Common myeloid progenitor, CD34-positive (primary cell): Measurements from ENCODE around the gene ALLC.

ENCODE experiments used
- CTCF ChIA-PET: fragments of 350-600 bp; sonication (Branson Sonifier 250); formaldehyde crosslinking; loops from one replicate; lab custom pipeline; 2021; ENCODE audit warnings: antibody characterized with exemption; lab: Charles Lee
- POLR2A ChIA-PET: fragments of 350-600 bp; sonication (Branson Sonifier 250); formaldehyde crosslinking; loops from one replicate; lab custom pipeline; 2021; ENCODE audit warnings: antibody characterized with exemption; lab: Charles Lee
- DNase-seq, 3 donors: peaks; one replicate each; pipeline versions ENCODE4 v3.0.0 to v3.0.0-alpha.2; 2013
- H3K27ac ChIP-seq, 2 experiments: 1 replicate in 1 of 2; 2 replicates in 1 of 2; pipeline ENCODE4 v1.7.0; 2013; ENCODE audit warnings: inconsistent platforms in 2 of 2, low read length in 2 of 2, mild to moderate bottlenecking in 2 of 2, low read depth in 1 of 2, moderate library complexity in 1 of 2; ENCODE audit not compliant: severe bottlenecking in 2 of 2, insufficient read depth in 1 of 2, poor library complexity in 1 of 2
- H3K27me3 ChIP-seq, 5 experiments: replicated peaks in 2 of 5; 1 replicate in 3 of 5; 2 replicates in 2 of 5; pipeline versions ENCODE4 v1.6.1 to v1.7.0; 2013; ENCODE audit warnings: low read length in 4 of 5, mild to moderate bottlenecking in 2 of 5, moderate library complexity in 2 of 5, inconsistent platforms in 1 of 5; ENCODE audit not compliant: insufficient read depth in 5 of 5, control insufficient read depth in 4 of 5
- H3K36me3 ChIP-seq, 4 experiments: 1 replicate in 2 of 4; 2 replicates in 2 of 4; pipeline versions ENCODE4 v1.6.1 to v1.7.0; 2013; ENCODE audit warnings: low read length in 3 of 4, control low read depth in 1 of 4, mild to moderate bottlenecking in 1 of 4; ENCODE audit not compliant: control insufficient read depth in 4 of 4, insufficient read depth in 4 of 4
- H3K4me1 ChIP-seq, 4 experiments: 1 replicate in 3 of 4; 2 replicates in 1 of 4; pipeline versions ENCODE4 v1.6.1 to v1.7.1; 2013; ENCODE audit warnings: low read length in 3 of 4, mild to moderate bottlenecking in 3 of 4, control low read depth in 1 of 4, inconsistent platforms in 1 of 4, moderate library complexity in 1 of 4; ENCODE audit not compliant: control insufficient read depth in 4 of 4, insufficient read depth in 4 of 4; ENCODE audit errors: control extremely low read depth in 1 of 4
- H3K4me3 ChIP-seq, 7 experiments: 1 replicate in 4 of 7; 2 replicates in 3 of 7; pipeline versions ENCODE4 v1.5.1 to v1.7.0; 2013; ENCODE audit warnings: mild to moderate bottlenecking in 7 of 7, low read length in 6 of 7, moderate library complexity in 6 of 7, inconsistent platforms in 2 of 7, low read depth in 2 of 7, control low read depth in 1 of 7; ENCODE audit not compliant: insufficient read depth in 4 of 7, control insufficient read depth in 1 of 7; ENCODE audit errors: extremely low read depth in 1 of 7
- H3K9me3 ChIP-seq, 5 experiments: 1 replicate in 4 of 5; 2 replicates in 1 of 5; pipeline versions ENCODE4 v1.6.1 to v1.7.1; 2013; ENCODE audit warnings: low read length in 4 of 5, mild to moderate bottlenecking in 2 of 5, inconsistent platforms in 1 of 5, low read depth in 1 of 5, moderate library complexity in 1 of 5; ENCODE audit not compliant: control insufficient read depth in 4 of 5, insufficient read depth in 2 of 5; ENCODE audit errors: control extremely low read depth in 1 of 5
- WGBS: methylation state at CpG from one replicate; pipeline ENCODE4 v1.1.5; 2013; ENCODE audit not compliant: insufficient coverage; 5-methylcytosine and 5-hydroxymethylcytosine counted together

The ALLC gene

GRCh38 chr2:3645745-3646389 lies 12.1 kb upstream of the ALLC start:
- Histone ChIP-seq H3K27ac (no peak overlapping the region), H3K4me1 (peaks cover 0 to 3% (median under 1%) of the 10 kb centered on the region in 4 experiments), H3K36me3 (no peaks in the 10 kb centered on the region), H3K4me3 (no peak overlapping the region), H3K27me3 (peaks cover 0 to 8% (median 0%) of the 10 kb centered on the region in 5 experiments), H3K9me3 (no peaks in the 10 kb centered on the region)
- ChIA-PET CTCF (no interaction called here), POLR2A (no interaction called here)
- 88% methylated on average over 9 of the region's 10 CpGs for WGBS
- no peak for DNase-seq

GRCh38 chr2:3646446-3646845 lies 11.6 kb upstream of the ALLC start:
- POLR2A ChIA-PET: no interaction called here
- Histone ChIP-seq H3K27ac (no peak overlapping the region), H3K27me3 (peaks cover 0 to 8% (median 0%) of the 10 kb centered on the region in 5 experiments), H3K36me3 (no peaks in the 10 kb centered on the region), H3K4me1 (peaks cover 0 to 6% (median 3%) of the 10 kb centered on the region in 4 experiments), H3K4me3 (no peak overlapping the region), H3K9me3 (no peaks in the 10 kb centered on the region)
- WGBS: 97% methylated on average over 3 of the region's 8 CpGs
- no peak for DNase-seq
- CTCF ChIA-PET: no interaction called here

- no peaks in the 10 kb centered on the region for H3K36me3 ChIP-seq
- DNase-seq: no peak
- peaks cover 0 to 8% (median 0%) of the 10 kb centered on the region in 5 experiments for H3K27me3 ChIP-seq
- no peak overlapping the region for H3K4me3 ChIP-seq
- no peak overlapping the region for H3K27ac ChIP-seq
- no peaks in the 10 kb centered on the region for H3K9me3 ChIP-seq
- 86% methylated on average over 13 of the region's 13 CpGs for WGBS
- ChIA-PET CTCF (no interaction called here), POLR2A (no interaction called here)
- peaks cover 0 to 13% (median 11%) of the 10 kb centered on the region in 4 experiments for H3K4me1 ChIP-seq
These were observed 10.8 kb upstream of the ALLC start for GRCh38 chr2:3647246-3647645.

- WGBS: 94% methylated on average over 9 of the region's 14 CpGs
- CTCF ChIA-PET: interaction anchor here (0.6 kb wide), 1 partner anchor 83 kb away, joined by 3 read pairs; no protein-coding TSS in a partner anchor
- DNase-seq: no peak
These were observed 10.0 kb upstream of the ALLC start for GRCh38 chr2:3647831-3648651.

GRCh38 chr2:3648652-3649177 lies 9.3 kb upstream of the ALLC start:
- CTCF ChIA-PET: interaction anchor here (2.1 kb wide), 1 partner anchor 225 kb away, joined by 9 read pairs; no protein-coding TSS in a partner anchor
- 93% methylated on average over 17 of the region's 20 CpGs for WGBS
- no peaks in the 10 kb centered on the region for H3K36me3 ChIP-seq
- DNase-seq: no peak
- peaks cover 0 to 8% (median 0%) of the 10 kb centered on the region in 5 experiments for H3K27me3 ChIP-seq
- POLR2A ChIA-PET: no interaction called here
- H3K4me3 ChIP-seq: no peak overlapping the region
- no peak overlapping the region for H3K27ac ChIP-seq
- no peaks in the 10 kb centered on the region for H3K9me3 ChIP-seq
- peaks cover 0 to 15% (median 11%) of the 10 kb centered on the region in 4 experiments for H3K4me1 ChIP-seq

More at GRCh38 chr2:3647831-3648651, 10.0 kb upstream of the ALLC start:
- POLR2A ChIA-PET: no interaction called here
- Histone ChIP-seq H3K36me3 (no peaks in the 10 kb centered on the region), H3K9me3 (no peaks in the 10 kb centered on the region), H3K27ac (no peak overlapping the region), H3K27me3 (peaks cover 0 to 8% (median 0%) of the 10 kb centered on the region in 5 experiments), H3K4me3 (no peak overlapping the region), H3K4me1 (peaks cover 0 to 15% (median 11%) of the 10 kb centered on the region in 4 experiments)

GRCh38 chr2:3649581-3649980 lies 8.4 kb upstream of the ALLC start:
- Histone ChIP-seq H3K9me3 (no peaks in the 10 kb centered on the region), H3K4me3 (no peak overlapping the region), H3K4me1 (peaks cover 0 to 15% (median 11%) of the 10 kb centered on the region in 4 experiments), H3K27me3 (peaks cover 0 to 8% (median 0%) of the 10 kb centered on the region in 5 experiments), H3K36me3 (no peaks in the 10 kb centered on the region), H3K27ac (no peak overlapping the region)
- WGBS: 92% methylated on average over 16 of the region's 16 CpGs
- POLR2A ChIA-PET: no interaction called here
- CTCF ChIA-PET: interaction anchor here (1.8 to 2.1 kb wide), 2 partner anchors 21 to 226 kb away, joined by 5 to 9 read pairs; no protein-coding TSS in a partner anchor
- DNase-seq: no peak
